Adipose tissue (tissue), 3 donors: Measurements from ENCODE around the gene SRGAP1. TPM values are rescaled to one million over a fixed set of nuclear protein-coding genes. Genes with fewer than 3 reads are reported as not detected.
"Not testable (repeated sequence)": the region's sequence is repeated elsewhere in the genome, so short reads cannot be mapped to it uniquely, and the experiment has no call there.

Experiments used
- H3K27ac ChIP-seq: one replicate; pipeline ENCODE4 v1.5.1; 2013; ENCODE audit warnings: low read depth, low read length
- WGBS, 3 donors: extraction: QIAGEN DNeasy Blood & Tissue Kit; methylation state at CpG; one replicate each; pipeline ENCODE4 v1.1.7; 2013; 5-methylcytosine and 5-hydroxymethylcytosine counted together
- polyA plus RNA-seq, 3 donors: library from polyadenylated mRNA; stranded (reverse); fragments of 200-250 nt; gene quantifications; one replicate each; pipeline ENCODE4 v1.2.3, GENCODE V29; 2013
- donor health status: healthy with polysubstance abuse.
- donor health status: Bipolar disorder and iron deficiency.
- donor health status: healthy.

Gene SRGAP1
- polyA plus RNA-seq, 3 donors = 1.8 to 2.7 (median 2.2) TPM

- H3K27ac ChIP-seq = no peak overlapping the region
- 92 to 99% (median 96%) methylated on average over 6 of the region's 6 CpGs for WGBS, 3 donors
These were observed 292.6 kb downstream of the SRGAP1 start for GRCh38 chr12:64137117-64137516.

DNA sequence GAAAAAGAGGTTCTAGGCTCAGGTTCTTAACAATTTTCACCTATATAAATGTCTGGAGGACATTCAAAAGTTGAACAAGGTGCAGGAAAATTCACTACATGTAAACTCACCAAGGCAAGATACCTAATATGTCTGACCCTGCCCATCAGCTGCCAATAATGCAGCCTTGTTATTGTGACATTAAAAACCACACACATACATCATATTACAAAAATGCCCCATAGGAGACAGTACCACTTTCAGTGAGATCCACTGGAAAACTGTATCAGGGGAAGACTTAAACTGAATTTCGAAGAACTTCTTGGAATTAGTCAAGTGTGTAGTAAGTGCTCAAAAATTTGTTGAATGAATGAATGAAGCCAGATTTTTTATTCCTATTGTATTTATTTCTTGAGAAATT lies 294.5 kb downstream of the SRGAP1 start:
- WGBS, 3 donors = 93 to 95% (median 94%) methylated on average over 1 of the region's 1 CpG
- H3K27ac ChIP-seq = no peak overlapping the region

DNA sequence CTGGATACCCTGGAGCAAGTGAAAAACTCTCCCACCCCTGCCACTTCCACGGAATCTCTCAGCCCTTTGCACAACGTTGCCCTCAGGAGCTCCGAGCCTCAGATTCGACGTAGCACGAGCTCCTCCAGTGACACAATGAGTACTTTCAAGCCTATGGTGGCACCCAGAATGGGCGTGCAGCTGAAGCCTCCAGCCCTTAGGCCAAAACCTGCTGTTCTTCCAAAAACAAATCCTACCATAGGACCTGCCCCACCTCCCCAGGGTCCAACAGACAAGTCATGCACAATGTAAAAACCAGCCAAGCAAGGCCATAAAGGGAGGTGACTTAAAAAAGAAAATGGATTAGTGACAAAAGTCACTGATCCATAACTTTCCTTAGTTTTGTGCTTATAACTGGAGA lies 297.9 kb downstream of the SRGAP1 start:
- WGBS, 3 donors = 90 to 95% (median 92%) methylated on average over 7 of the region's 7 CpGs
- no peak overlapping the region for H3K27ac ChIP-seq

DNA sequence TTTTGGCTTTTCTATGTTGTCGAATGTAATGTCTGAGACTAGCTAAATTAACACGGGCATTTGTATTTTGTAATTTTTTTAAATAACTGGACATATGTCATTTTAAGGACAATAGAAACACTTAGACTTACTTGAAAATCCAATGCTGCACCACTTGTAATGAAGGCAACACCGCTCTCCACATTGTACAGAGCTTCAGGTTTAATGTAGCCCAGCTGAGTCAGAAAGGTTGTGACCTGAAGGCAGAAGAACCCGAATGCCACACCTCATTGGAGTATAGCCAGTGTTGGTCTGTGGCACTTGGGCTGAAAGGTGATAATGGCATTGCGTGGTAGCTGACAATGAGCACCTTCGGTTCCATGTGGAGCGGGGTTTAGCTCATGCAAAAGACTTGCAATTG lies 298.3 kb downstream of the SRGAP1 start:
- no peak overlapping the region for H3K27ac ChIP-seq
- WGBS, 3 donors = 93 to 95% (median 94%) methylated on average over 7 of the region's 7 CpGs

DNA sequence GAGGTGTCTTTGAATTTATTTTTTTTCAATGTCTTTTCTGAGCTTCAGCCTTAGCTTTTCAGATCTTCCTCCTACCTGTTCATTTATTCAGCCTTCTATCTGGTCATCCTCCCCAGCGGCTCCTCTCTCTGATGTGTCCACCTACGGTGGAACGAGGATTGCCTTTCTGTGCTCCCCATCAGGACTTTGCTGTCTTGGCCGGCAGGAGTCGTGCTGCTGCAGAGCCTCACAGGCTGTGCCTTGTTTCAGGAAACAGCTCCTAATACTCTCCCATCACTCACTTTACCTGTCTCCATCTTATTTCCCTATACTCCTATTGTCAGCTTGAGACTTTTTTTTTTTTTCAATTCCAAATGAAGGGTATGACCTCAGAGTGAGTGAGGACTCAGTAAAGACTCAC lies 300.7 kb downstream of the SRGAP1 start:
- WGBS, 3 donors = 93 to 96% (median 95%) methylated on average over 5 of the region's 5 CpGs
- H3K27ac ChIP-seq = no peak overlapping the region

- 66 to 79% (median 69%) methylated on average over 21 of the region's 21 CpGs for WGBS, 3 donors
- H3K27ac ChIP-seq = no peak overlapping the region
These were observed 302.6 kb downstream of the SRGAP1 start for GRCh38 chr12:64147011-64147631.

- no peak overlapping the region for H3K27ac ChIP-seq
- 87 to 93% (median 91%) methylated on average over 2 of the region's 2 CpGs for WGBS, 3 donors
These were observed 303.4 kb downstream of the SRGAP1 start for GRCh38 chr12:64147875-64148274.

GRCh38 chr12:64154677-64155076 lies 310.2 kb downstream of the SRGAP1 start:
- 75 to 83% (median 83%) methylated on average over 2 of the region's 2 CpGs for WGBS, 3 donors

DNA sequence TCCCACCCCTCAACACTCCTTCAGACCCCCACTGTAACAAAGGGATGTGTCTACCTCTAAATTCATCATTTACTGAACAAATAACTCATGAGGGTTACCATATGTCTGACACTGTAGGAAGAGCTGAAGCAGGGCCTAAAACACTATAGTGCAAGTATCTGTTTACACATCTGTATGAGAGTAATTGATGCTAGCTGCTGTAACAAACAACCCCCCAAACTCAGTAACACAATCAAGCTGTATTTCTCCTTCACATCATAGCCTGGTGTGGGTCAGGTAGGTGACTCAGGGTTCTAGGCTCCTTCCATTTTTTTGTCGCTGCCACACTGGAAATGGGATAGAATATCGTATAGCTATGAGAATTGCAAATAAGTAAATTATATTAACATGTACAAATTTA lies 312.6 kb downstream of the SRGAP1 start:
- H3K27ac ChIP-seq = no peak overlapping the region
- 93 to 99% (median 97%) methylated on average over 2 of the region's 2 CpGs for WGBS, 3 donors

More at GRCh38 chr12:64154677-64155076, 310.2 kb downstream of the SRGAP1 start:
- no peak overlapping the region for H3K27ac ChIP-seq

GRCh38 chr12:64160021-64160710 lies 315.7 kb downstream of the SRGAP1 start:
- H3K27ac ChIP-seq = no peak overlapping the region
- WGBS, 3 donors = 70 to 96% (median 91%) methylated on average over 2 of the region's 2 CpGs

- H3K27ac ChIP-seq = no peak overlapping the region
- WGBS, 3 donors = 46 to 88% (median 64%) methylated on average over 2 of the region's 2 CpGs
These were observed 316.2 kb downstream of the SRGAP1 start for GRCh38 chr12:64160711-64161060.

DNA sequence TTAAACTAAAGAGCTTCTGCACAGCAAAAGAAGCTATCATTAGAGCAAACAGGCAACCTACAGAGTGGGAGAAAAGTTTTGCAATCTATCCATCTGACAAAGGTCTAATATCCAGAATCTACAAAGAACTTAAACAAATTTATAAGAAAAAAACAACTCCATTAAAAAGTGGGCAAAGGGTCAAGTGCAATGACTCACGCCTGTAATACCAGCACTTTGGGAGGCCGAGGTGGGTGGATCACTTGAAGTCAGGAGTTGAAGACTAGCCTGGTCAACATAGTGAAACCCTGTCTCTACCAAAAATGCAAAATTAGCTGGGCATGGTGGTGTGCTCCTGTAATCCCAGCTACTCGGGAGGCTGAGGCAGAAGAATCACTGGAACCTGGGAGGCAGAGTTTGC lies 322.1 kb downstream of the SRGAP1 start:
- WGBS, 3 donors = 86 to 92% (median 88%) methylated on average over 3 of the region's 3 CpGs
- H3K27ac ChIP-seq = not testable (repeated sequence)

GRCh38 chr12:64167041-64167440 lies 322.5 kb downstream of the SRGAP1 start:
- H3K27ac ChIP-seq = not testable (repeated sequence)
- WGBS, 3 donors = 88 to 98% (median 91%) methylated on average over 1 of the region's 1 CpG

DNA sequence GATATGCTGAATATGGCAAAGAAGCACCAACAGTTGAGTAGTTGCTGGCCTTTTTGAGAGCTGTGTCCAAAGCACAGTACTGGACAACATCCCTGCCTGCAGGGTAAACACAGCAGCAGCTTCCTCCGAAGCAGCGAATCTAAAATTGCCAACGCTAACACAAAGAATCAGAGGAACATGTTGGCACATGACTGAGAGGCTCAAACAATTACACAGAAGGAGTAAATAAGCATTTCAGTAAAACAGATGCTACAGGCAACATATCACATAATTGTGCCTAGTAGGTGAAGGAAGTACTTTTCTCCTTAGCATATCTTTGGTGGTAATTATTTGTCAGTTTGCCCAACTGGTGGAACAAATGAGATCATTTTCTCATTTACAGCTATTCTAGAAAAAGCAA lies 325.5 kb downstream of the SRGAP1 start:
- no peak overlapping the region for H3K27ac ChIP-seq

DNA sequence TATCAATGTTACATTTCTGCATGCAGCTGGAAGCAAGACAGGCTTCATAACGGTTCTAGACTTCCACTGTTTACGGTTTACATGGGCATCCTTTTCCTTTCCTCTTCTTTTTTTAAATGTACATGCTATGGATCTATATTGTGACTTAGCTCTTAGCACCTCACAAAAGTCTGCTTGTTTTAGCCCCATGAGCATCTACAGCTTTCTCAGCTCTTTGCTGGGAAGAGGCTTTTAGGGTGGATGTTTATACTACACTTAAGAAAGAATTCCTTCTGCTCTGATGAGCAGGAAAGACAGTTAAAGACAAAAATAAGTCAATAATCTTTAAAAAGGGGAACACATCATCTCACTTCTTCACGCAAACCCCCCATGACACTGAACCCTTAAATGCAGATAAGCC lies 326.2 kb downstream of the SRGAP1 start:
- H3K27ac ChIP-seq = no peak overlapping the region
- 70 to 75% (median 72%) methylated on average over 3 of the region's 3 CpGs for WGBS, 3 donors

More for the DNA sequence above, 325.5 kb downstream of the SRGAP1 start:
- WGBS, 3 donors = 72 to 85% (median 76%) methylated on average over 3 of the region's 3 CpGs

DNA sequence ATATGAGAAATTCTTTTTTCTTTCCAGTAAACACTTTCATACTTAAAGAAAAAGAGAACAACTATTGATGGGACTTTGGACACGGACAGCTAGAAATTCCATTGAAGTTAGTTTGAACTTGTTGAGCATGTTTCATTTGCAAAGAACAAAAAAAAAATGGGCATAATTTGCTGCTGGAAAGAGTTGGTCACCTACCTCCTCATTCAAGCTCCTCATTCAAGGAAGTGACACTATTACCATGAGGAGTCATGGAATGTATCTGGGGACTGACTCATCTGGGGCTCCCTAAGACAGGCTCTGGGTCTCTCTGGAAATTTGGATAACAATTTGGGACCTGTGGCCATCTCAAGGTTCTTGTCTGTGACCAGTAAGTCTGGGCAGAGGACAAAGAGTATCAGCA lies 327.2 kb downstream of the SRGAP1 start:
- no peak overlapping the region for H3K27ac ChIP-seq
- WGBS, 3 donors = 65 to 81% (median 74%) methylated on average over 1 of the region's 1 CpG

DNA sequence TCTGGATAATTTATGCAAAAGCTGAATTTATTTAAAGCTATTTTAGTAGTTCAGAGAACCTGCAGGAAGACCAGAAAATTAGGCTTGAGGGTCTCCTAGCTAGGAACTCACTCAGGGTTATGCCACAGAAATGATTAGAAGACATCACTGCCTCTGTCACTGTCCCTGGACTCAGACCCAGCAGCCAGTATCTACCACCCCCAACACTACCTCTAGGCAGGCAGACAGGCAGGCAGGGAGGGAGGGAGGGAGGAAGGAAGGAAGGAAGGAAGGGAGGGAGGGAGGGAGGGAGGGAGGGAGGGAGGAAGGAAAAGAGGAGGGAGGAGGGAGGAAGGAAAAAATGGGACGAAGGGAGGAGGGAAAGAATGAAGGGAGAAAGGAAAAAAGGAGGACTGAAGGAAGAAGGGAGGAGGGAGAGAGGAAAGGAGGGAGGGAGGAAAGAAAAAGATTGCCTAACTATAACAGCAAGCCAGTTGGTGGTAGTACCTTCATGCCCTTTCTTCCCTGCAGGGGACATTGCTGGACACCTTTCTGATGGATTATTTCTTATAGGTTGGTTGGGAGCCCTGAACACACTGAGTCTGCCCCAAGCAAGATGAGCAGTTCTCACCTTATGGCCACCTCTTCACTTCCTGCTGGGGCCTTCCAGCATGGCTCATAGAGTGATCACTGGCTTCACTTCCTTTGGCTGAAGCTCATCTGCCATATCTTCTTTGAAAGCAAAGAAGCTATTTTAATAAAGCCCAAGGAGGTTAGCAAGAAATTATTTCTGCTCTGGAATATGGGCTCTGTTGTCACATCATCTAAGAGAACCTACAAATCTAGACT lies 327.9 kb downstream of the SRGAP1 start:
- no peak overlapping the region for H3K27ac ChIP-seq
- WGBS, 3 donors = 27 to 67% (median 33%) methylated on average over 1 of the region's 1 CpG

DNA sequence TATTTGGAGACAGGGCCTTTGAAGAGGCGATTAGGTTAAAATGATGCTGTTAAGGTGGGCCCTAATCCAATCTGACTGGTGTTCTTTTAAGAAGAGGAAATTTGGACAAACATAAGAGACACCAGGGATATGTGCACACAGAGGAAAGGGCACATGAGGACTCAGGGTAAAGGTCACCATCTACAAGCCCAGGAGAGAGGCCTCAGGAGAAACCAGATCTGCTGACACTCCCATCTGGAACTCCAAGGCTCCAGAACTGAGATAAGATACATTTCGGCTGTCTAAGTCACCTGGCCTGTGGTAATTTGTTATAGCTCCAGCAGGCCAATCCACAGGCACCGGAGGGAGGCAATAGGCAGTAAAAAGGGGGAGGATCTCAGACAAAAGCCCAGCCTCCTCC lies 329.0 kb downstream of the SRGAP1 start:
- H3K27ac ChIP-seq = no peak overlapping the region
- 59 to 88% (median 77%) methylated on average over 3 of the region's 3 CpGs for WGBS, 3 donors

DNA sequence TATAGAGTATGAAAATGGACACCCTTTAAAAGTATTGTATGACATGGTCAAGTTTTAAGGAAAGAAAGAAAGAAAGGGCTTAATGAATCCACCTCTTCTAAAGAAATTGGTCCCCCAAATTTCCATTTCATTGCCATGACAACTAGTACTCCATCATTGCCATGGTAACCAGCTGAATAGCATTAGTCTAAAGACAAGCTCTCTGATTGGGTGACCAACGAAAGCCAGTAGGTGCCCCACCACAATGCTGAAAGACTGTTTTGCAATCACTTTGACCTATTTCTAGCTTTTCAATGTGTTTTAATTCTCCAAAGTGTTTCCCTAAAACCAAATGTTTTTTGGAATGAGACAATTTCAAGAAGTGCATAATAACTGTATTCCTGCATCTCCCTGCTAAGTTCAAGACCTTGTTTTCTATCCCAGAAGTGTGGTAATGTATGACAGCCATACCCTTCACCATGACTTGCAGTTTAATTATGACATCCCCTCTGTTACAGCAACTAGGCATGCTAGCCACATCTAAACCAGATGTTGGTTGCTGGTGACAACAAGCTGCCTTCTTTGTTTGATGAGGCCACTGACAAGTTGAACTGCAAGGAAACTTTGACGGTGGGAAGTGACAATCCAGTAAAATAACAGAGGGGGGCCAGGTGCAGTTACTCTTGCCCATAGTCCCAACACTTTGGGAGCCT lies 330.9 kb downstream of the SRGAP1 start:
- WGBS, 3 donors = 56 to 83% (median 60%) methylated on average over 2 of the region's 2 CpGs
- no peak overlapping the region for H3K27ac ChIP-seq
